ENCODE data around the gene TXK. TPM values are rescaled to one million over a fixed set of nuclear protein-coding genes. Genes with fewer than 3 reads are reported as not detected.

The TXK gene
- total RNA-seq, 1 experiment from 2014 or later, result not detected

- DNase-seq (ENCODE audit: low read depth), result no peak
- in situ Hi-C loops (cut with HindIII; ENCODE audit: low pct_unique_long_range_greater_than_20kb, low sequenced_read_pairs), result no loop called here
These were observed 95.4 kb downstream of the TXK start for GRCh38 chr4:48038666-48039065.

- in situ Hi-C loops (cut with HindIII; ENCODE audit: low pct_unique_long_range_greater_than_20kb, low sequenced_read_pairs), result no loop called here
- no peak for DNase-seq (ENCODE audit: low read depth)
These were observed 97.0 kb downstream of the TXK start for GRCh38 chr4:48037117-48037462.

DNA sequence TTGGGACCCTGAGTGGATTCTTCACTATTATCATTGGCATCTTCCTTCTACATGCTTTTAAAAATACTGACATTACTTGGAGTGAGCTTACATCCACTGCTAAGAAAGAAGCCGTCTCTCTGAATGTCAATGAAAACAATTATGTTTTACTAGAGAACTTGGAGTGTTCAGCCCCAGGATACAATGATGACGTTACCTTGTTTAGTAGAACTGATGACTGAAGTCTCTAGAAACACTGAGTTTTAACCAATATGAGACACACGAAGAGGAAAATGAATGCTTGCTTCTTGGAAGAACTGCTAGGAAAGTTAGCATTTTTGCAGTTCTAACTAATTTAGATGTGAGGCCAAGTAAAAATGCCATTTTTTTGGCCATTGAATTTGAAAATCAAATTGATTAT lies 98.1 kb downstream of the TXK start:
- in situ Hi-C loops (cut with HindIII; ENCODE audit: low pct_unique_long_range_greater_than_20kb, low sequenced_read_pairs), result no loop called here
- no peak for DNase-seq (ENCODE audit: low read depth)

DNA sequence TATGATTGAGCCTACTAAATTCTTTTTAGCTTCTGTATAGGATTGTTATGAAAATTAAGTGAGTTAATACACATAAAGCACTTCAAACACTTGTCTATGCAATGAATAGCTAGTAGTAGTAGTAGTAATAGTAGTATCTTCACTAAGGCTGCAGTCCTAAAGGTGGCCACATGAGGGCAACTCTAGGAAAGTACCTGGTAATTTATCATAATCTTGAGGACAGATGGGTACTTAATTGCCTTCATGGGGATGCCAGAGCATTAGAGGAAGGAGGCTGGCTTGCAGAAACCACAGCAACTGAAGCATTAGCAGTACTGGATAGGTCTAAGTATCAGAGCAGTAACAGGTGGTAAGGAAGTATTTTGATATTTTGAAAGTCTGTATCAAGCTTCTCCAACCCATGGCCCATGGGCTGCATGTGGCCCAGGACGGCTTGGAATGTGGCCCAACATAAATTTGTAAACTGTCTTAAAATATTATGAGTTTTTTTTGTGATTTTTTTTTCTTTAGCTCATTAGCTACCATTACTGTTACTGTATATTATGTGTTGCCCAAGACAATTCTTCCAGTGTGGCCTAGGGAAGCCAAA lies 100.1 kb downstream of the TXK start:
- in situ Hi-C loops (cut with HindIII; ENCODE audit: low pct_unique_long_range_greater_than_20kb, low sequenced_read_pairs), result no loop called here
- DNase-seq (ENCODE audit: low read depth), result no peak

- in situ Hi-C loops (cut with HindIII; ENCODE audit: low pct_unique_long_range_greater_than_20kb, low sequenced_read_pairs), result no loop called here
- DNase-seq (ENCODE audit: low read depth), result no peak
These were observed 100.6 kb downstream of the TXK start for GRCh38 chr4:48033412-48033811.

- no peak for DNase-seq (ENCODE audit: low read depth)
These were observed 101.3 kb downstream of the TXK start for GRCh38 chr4:48032721-48033120.

GRCh38 chr4:48031802-48032525 lies 102.1 kb downstream of the TXK start:
- DNase-seq (ENCODE audit: low read depth), result no peak
- in situ Hi-C loops (cut with HindIII; ENCODE audit: low pct_unique_long_range_greater_than_20kb, low sequenced_read_pairs), result no loop called here

More at GRCh38 chr4:48032721-48033120, 101.3 kb downstream of the TXK start:
- in situ Hi-C loops (cut with HindIII; ENCODE audit: low pct_unique_long_range_greater_than_20kb, low sequenced_read_pairs), result no loop called here

GRCh38 chr4:48030470-48030869 lies 103.6 kb downstream of the TXK start:
- in situ Hi-C loops (cut with HindIII; ENCODE audit: low pct_unique_long_range_greater_than_20kb, low sequenced_read_pairs), result no loop called here
- DNase-seq (ENCODE audit: low read depth), result no peak

DNA sequence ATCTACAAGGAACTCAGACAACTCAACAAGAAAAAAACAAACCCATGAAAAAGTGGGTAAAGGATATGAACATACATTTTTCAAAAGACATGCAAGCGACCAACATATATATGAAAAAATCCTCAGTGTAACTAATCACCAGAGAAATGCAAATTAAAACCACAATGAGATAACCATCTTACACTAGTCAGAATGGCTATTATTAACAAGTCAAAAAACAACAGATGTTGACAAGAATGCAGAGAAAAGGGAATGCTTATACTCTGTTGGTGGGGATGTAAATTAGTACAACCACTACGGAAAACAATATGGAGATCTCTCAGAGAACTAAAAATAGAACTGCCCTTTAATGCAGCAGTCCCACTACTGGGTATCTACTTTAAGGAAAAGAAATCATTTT lies 105.4 kb downstream of the TXK start:
- in situ Hi-C loops (cut with HindIII; ENCODE audit: low pct_unique_long_range_greater_than_20kb, low sequenced_read_pairs), result no loop called here
- DNase-seq (ENCODE audit: low read depth), result no peak

DNA sequence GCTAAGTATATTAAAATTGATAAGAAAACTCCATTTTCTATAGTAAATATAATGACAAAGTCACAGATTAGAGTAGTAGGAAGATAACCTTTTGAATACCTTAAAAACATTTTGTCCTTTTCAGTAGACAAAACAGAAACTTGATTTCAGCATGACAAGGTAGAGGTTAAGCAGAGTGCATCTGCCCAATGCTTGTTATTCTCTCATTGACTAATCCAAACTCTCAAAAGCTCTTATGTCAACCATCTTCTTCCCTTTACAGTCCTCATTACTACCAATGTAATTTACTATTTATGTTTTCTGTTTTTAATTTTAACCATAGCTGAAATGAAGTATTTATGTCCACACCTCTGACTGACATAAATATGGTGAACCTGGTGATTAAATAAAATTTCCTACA lies 106.4 kb downstream of the TXK start:
- in situ Hi-C loops (cut with HindIII; ENCODE audit: low pct_unique_long_range_greater_than_20kb, low sequenced_read_pairs), result no loop called here
- no peak for DNase-seq (ENCODE audit: low read depth)

- DNase-seq (ENCODE audit: low read depth), result no peak
These were observed 109.0 kb downstream of the TXK start for GRCh38 chr4:48025005-48025404.

DNA sequence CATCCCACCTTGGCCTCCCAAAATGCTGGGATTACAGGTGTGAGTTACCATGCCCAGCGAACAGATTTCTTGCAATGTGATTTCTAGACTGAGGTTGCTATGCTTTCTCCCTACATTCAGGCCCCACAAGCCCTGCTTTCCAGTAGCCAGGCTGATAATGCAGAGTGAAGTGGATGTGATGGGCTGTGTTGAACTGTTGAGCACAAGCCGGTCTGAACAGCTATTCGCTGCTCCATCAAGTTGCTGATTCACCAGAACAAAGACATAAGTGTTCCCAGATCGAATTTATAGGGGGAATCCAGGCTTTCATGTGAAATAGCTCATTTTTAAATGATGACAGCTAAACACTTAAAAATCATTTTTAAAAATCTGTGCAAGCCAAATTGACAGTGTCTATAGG lies 109.5 kb downstream of the TXK start:
- DNase-seq (ENCODE audit: low read depth), result no peak
- in situ Hi-C loops (cut with HindIII; ENCODE audit: low pct_unique_long_range_greater_than_20kb, low sequenced_read_pairs), result no loop called here

More at GRCh38 chr4:48025005-48025404, 109.0 kb downstream of the TXK start:
- in situ Hi-C loops (cut with HindIII; ENCODE audit: low pct_unique_long_range_greater_than_20kb, low sequenced_read_pairs), result no loop called here

- no peak for DNase-seq (ENCODE audit: low read depth)
- in situ Hi-C loops (cut with HindIII; ENCODE audit: low pct_unique_long_range_greater_than_20kb, low sequenced_read_pairs), result no loop called here
These were observed 111.8 kb downstream of the TXK start for GRCh38 chr4:48022192-48022799.

DNA sequence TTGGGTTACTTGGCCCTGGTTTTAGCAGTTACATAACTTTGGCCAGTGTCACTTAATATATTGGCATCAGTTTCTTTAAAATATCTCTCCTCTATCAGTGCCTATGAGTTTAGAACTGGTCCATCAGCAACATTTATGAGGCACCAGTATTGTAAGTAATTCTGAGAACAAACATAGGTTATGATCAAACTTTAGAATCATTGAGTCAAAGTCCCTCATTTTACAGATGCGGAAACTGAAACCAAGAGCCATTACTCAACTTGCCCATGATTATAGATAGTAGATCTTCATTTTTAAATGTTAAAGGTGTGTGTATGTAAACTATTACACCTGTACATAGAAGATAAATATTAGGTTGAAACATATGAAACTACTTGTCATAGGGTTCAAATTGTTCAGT lies 113.0 kb downstream of the TXK start:
- DNase-seq (ENCODE audit: low read depth), result no peak
- in situ Hi-C loops (cut with HindIII; ENCODE audit: low pct_unique_long_range_greater_than_20kb, low sequenced_read_pairs), result no loop called here

DNA sequence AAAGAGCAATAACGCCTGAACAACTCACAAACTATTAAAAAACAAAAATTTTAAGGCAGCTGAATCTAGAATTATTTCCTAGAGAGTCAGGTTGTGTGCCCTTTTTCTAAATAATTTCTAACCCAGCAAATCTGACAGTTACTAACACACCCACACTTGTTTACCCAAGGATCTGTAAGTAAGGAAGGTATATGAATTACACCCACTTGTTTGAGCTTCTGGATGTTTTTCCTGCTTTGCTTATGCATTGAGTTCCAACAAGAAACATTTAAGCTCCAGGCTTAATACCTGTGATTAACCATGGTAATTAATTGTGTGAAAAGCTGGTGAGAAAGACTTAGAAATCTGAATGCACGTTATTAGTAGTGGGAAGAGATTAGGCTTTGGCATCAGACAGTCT lies 115.9 kb downstream of the TXK start:
- no peak for DNase-seq (ENCODE audit: low read depth)

DNA sequence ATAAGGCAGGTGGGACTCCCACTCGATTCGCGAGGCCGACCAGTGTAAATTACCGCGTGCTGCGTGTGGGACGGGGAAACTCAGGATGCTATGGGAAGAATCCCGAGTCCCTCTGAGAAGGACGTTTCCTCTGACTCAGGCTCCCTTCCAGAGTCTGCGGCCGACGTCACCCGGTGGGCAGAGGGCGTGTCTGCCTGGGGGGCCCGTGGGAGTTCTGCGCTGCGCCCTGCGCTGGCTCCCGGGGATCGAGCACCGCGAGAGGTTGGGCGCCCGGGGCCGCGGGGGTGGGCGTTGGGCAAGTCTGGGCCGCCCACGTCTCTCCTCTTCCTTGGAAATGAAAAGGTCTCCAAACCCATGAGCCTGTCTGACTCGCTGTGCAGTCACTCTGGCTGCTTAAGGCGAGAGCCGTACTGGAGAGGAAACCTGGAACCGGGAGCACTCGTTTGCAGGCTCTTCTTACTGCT lies 116.9 kb downstream of the TXK start:
- in situ Hi-C loops (cut with HindIII; ENCODE audit: low pct_unique_long_range_greater_than_20kb, low sequenced_read_pairs), result no loop called here
- peak; percentile 56 for DNase-seq (ENCODE audit: low read depth)

More for the DNA sequence above, 115.9 kb downstream of the TXK start:
- in situ Hi-C loops (cut with HindIII; ENCODE audit: low pct_unique_long_range_greater_than_20kb, low sequenced_read_pairs), result no loop called here

All from Caki2 (cell line).